Measurements from ENCODE around the gene IMPA2. TPM values are rescaled to one million over a fixed set of nuclear protein-coding genes. Genes with fewer than 3 reads are reported as not detected.

The IMPA2 gene
- total RNA-seq, 1 experiment from 2014 or later: 113 TPM

DNA sequence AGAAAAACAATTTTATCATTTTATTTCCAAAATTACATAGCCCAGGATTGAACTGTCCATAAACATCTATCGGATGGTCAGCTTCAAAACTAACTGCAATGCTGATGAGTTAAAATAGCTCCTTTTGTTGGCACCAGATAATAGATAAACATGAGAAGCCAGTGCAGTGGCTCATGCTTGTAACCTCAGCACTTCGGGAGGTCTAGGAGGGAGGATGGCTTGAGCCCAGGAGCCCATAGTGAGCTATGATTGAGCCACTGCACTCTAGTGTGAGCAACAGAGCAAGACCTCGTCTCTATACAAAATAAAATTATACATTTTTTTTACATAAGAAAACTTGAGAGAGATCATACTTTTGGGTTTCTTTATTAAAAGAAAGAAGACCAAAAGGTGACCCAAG, 34.6 kb upstream of the IMPA2 start (continued):
- TF ChIP-seq, protein P1, sequence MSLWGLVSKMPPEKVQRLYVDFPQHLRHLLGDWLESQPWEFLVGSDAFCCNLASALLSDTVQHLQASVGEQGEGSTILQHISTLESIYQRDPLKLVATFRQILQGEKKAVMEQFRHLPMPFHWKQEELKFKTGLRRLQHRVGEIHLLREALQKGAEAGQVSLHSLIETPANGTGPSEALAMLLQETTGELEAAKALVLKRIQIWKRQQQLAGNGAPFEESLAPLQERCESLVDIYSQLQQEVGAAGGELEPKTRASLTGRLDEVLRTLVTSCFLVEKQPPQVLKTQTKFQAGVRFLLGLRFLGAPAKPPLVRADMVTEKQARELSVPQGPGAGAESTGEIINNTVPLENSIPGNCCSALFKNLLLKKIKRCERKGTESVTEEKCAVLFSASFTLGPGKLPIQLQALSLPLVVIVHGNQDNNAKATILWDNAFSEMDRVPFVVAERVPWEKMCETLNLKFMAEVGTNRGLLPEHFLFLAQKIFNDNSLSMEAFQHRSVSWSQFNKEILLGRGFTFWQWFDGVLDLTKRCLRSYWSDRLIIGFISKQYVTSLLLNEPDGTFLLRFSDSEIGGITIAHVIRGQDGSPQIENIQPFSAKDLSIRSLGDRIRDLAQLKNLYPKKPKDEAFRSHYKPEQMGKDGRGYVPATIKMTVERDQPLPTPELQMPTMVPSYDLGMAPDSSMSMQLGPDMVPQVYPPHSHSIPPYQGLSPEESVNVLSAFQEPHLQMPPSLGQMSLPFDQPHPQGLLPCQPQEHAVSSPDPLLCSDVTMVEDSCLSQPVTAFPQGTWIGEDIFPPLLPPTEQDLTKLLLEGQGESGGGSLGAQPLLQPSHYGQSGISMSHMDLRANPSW (CRISPR knock-in tag; conservative IDR thresholded peaks at IDR 0.05; ENCODE audit: low read depth): no peak
- TF ChIP-seq ZBTB21 (CRISPR knock-in tag; IDR thresholded peaks at IDR 0.05; ENCODE audit: borderline replicate concordance) (no peak), ZNF219 (CRISPR knock-in tag; IDR thresholded peaks at IDR 0.05; ENCODE audit: borderline replicate concordance) (no peak)

DNA sequence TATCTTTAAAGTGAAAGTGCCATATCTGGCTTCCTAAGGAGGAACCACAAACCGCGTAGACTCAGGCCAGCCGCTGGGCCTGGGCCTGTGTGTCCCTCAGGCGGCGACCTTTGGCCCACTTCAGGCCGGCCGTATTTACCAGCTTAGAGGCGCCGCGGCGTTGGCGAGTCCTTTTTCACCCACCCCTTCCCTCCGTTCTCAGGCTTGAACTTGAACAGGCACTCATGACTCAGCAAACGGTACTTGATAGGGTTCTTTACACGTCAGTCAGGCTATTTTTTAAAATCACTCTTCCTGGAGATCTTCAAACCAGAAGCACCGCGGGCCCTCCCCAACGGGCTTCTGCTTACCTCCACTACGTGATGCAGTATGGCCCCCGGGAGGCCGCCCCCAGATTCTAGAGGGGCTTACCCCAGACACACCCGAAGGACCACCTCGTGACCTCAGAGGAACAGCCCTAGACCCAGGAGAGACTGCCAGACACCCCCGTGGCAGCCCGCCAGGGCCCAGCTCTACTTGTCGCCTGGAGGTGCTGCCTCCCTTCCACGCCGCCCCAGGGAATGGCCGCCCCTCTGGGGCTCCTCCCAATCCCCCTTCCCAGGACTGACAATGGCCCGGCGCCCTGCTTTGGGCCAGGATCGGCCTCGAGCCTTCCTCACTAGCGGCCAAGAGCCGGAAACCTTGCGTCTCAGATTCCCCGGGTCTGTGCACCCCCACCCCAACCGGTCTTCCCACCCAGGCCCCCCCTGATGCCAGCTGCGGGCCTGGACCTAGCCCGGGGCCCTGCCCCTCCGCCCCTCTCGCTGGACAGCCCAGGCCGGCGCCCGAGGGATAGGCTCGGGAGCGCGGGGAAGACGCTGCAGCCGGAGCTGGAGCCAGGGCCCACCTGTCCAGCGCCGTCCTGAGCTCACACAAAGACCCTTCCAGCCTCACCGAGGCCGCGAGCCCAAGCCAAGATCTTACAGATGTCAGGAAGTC, 33.8 kb upstream of the IMPA2 start:
- Mint-ChIP-seq H3K9me3 (no peaks in the 10 kb centered on the region), H3K4me3 (peak overlapping the region; percentile 89), H3K27ac (peak overlapping the region; percentile 92), H3K36me3 (no peaks in the 10 kb centered on the region), H3K4me1 (peaks cover 35% of the 10 kb centered on the region), H3K27me3 (ENCODE audit: low read depth) (no peaks in the 10 kb centered on the region)
- peak; percentile 50; the same call in 1 of the 2 replicates for TF ChIP-seq SP1 (CRISPR knock-in tag; conservative IDR thresholded peaks at IDR 0.05)
- TF ChIP-seq ZNF138 (CRISPR knock-in tag; conservative IDR thresholded peaks at IDR 0.05): no peak
- TF ChIP-seq NFE2L1 (CRISPR knock-in tag; IDR thresholded peaks at IDR 0.05): peak; percentile 95
- TF ChIP-seq, protein P2, sequence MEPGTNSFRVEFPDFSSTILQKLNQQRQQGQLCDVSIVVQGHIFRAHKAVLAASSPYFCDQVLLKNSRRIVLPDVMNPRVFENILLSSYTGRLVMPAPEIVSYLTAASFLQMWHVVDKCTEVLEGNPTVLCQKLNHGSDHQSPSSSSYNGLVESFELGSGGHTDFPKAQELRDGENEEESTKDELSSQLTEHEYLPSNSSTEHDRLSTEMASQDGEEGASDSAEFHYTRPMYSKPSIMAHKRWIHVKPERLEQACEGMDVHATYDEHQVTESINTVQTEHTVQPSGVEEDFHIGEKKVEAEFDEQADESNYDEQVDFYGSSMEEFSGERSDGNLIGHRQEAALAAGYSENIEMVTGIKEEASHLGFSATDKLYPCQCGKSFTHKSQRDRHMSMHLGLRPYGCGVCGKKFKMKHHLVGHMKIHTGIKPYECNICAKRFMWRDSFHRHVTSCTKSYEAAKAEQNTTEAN (CRISPR knock-in tag; IDR thresholded peaks at IDR 0.05): no peak
- TF ChIP-seq ZNF232 (CRISPR knock-in tag; IDR thresholded peaks at IDR 0.05): 0 out of 2 replicates have a peak, but pooled peaks have one; percentile 20
- 0 out of 2 replicates have a peak, but pooled peaks have one; percentile 23 for TF ChIP-seq TEAD1 (CRISPR knock-in tag; IDR thresholded peaks at IDR 0.05)
- no peak for TF ChIP-seq MYBL2 (CRISPR knock-in tag; IDR thresholded peaks at IDR 0.05)
- TF ChIP-seq, protein P3, sequence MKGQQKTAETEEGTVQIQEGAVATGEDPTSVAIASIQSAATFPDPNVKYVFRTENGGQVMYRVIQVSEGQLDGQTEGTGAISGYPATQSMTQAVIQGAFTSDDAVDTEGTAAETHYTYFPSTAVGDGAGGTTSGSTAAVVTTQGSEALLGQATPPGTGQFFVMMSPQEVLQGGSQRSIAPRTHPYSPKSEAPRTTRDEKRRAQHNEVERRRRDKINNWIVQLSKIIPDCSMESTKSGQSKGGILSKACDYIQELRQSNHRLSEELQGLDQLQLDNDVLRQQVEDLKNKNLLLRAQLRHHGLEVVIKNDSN (CRISPR knock-in tag; IDR thresholded peaks at IDR 0.05): 0 out of 2 replicates have a peak, but pooled peaks have one; percentile 9
- peak; percentile 35; the same call in 1 of the 2 replicates for TF ChIP-seq ZNF423 (CRISPR knock-in tag; IDR thresholded peaks at IDR 0.05)
- TF ChIP-seq, protein P4, sequence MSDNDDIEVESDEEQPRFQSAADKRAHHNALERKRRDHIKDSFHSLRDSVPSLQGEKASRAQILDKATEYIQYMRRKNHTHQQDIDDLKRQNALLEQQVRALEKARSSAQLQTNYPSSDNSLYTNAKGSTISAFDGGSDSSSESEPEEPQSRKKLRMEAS (CRISPR knock-in tag; IDR thresholded peaks at IDR 0.05): 0 out of 2 replicates have a peak, but pooled peaks have one; percentile 12
- POLR2A ChIA-PET: interaction anchor here (0.8 to 2.2 kb wide), 4 partner anchors 34 to 259 kb away, joined by 3 to 28 read pairs (median 4); partner anchors contain the start of genes GNAL and IMPA2
- ATAC-seq: peak; percentile 79
- DNase-seq (ENCODE audit: low spot score): peak; percentile 75
- CTCF ChIA-PET: interaction anchor here (0.6 to 3.2 kb wide), 7 partner anchors 10 to 215 kb away, joined by 3 to 34 read pairs (median 15); partner anchors contain the start of gene IMPA2

DNA sequence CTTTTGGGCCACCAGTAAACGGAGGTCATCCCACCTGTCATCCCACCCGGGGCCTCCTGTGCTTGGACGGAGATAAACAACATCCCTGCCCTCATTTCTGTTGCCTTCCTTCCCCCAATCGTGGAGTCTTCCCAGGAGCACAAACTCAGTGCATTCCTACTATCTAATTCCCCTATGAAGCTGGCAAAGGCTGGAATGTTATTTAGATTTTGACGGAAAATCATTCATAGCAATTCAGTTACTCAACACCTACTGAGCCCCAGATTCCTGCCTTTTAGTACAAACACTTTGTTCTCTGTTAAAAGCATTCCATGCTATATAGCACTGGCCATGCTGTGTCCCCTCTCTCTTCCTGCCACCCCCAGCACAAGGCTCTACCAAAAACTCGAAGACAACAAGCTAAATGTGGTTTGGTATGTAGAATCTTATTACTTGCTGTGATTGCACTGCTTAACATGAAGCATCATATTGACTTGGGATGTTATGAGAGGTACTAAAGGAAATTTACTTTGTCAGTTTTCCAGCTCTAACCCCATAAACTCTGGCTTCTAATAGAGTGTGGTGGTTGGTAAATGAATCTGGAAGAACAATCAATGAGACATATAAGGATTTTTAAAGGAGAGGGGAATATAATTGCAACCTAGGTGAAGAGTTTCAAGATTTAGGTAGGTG, 32.3 kb upstream of the IMPA2 start:
- ATAC-seq (no peak), DNase-seq (ENCODE audit: low spot score) (no peak)
- no peaks in the 10 kb centered on the region for H3K9me3 Mint-ChIP-seq
- H3K27me3 Mint-ChIP-seq (ENCODE audit: low read depth): no peaks in the 10 kb centered on the region
- H3K27ac Mint-ChIP-seq: no peak overlapping the region
- peak overlapping the region; percentile 10 for H3K4me3 Mint-ChIP-seq
- ChIA-PET POLR2A (no interaction called here), CTCF (interaction anchor here (1.4 to 3.2 kb wide), 2 partner anchors 11 to 46 kb away, joined by 5 to 19 read pairs; no protein-coding TSS in a partner anchor)
- H3K36me3 Mint-ChIP-seq: no peaks in the 10 kb centered on the region
- peaks cover 35% of the 10 kb centered on the region for H3K4me1 Mint-ChIP-seq
- TF ChIP-seq, protein P5, sequence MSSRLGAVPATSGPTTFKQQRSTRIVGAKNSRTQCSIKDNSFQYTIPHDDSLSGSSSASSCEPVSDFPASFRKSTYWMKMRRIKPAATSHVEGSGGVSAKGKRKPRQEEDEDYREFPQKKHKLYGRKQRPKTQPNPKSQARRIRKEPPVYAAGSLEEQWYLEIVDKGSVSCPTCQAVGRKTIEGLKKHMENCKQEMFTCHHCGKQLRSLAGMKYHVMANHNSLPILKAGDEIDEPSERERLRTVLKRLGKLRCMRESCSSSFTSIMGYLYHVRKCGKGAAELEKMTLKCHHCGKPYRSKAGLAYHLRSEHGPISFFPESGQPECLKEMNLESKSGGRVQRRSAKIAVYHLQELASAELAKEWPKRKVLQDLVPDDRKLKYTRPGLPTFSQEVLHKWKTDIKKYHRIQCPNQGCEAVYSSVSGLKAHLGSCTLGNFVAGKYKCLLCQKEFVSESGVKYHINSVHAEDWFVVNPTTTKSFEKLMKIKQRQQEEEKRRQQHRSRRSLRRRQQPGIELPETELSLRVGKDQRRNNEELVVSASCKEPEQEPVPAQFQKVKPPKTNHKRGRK (CRISPR knock-in tag; IDR thresholded peaks at IDR 0.05; ENCODE audit: borderline replicate concordance): no peak
- TF ChIP-seq, protein P6, sequence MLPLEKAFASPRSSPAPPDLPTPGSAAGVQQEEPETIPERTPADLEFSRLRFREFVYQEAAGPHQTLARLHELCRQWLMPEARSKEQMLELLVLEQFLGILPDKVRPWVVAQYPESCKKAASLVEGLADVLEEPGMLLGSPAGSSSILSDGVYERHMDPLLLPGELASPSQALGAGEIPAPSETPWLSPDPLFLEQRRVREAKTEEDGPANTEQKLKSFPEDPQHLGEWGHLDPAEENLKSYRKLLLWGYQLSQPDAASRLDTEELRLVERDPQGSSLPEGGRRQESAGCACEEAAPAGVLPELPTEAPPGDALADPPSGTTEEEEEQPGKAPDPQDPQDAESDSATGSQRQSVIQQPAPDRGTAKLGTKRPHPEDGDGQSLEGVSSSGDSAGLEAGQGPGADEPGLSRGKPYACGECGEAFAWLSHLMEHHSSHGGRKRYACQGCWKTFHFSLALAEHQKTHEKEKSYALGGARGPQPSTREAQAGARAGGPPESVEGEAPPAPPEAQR (CRISPR knock-in tag; IDR thresholded peaks at IDR 0.05): no peak
- TF ChIP-seq, protein P7, sequence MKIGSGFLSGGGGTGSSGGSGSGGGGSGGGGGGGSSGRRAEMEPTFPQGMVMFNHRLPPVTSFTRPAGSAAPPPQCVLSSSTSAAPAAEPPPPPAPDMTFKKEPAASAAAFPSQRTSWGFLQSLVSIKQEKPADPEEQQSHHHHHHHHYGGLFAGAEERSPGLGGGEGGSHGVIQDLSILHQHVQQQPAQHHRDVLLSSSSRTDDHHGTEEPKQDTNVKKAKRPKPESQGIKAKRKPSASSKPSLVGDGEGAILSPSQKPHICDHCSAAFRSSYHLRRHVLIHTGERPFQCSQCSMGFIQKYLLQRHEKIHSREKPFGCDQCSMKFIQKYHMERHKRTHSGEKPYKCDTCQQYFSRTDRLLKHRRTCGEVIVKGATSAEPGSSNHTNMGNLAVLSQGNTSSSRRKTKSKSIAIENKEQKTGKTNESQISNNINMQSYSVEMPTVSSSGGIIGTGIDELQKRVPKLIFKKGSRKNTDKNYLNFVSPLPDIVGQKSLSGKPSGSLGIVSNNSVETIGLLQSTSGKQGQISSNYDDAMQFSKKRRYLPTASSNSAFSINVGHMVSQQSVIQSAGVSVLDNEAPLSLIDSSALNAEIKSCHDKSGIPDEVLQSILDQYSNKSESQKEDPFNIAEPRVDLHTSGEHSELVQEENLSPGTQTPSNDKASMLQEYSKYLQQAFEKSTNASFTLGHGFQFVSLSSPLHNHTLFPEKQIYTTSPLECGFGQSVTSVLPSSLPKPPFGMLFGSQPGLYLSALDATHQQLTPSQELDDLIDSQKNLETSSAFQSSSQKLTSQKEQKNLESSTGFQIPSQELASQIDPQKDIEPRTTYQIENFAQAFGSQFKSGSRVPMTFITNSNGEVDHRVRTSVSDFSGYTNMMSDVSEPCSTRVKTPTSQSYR (CRISPR knock-in tag; IDR thresholded peaks at IDR 0.05): no peak
- no peak for TF ChIP-seq KAT7 (CRISPR knock-in tag; IDR thresholded peaks at IDR 0.05; ENCODE audit: borderline replicate concordance)

All from WTC11 (cell line).